HepG2 (cell line): ENCODE results near the gene FAM117A. TPM values are rescaled to one million over a fixed set of nuclear protein-coding genes. Genes with fewer than 3 reads are reported as not detected.

ENCODE experiments used
- FOXC1 ChIP-seq: sonication (generic); formaldehyde crosslinking; IDR thresholded peaks from 2 replicates; pipeline ENCODE4 v1.8.0; 2022; ENCODE audit warnings: mild to moderate bottlenecking, missing genetic modification reagents, borderline replicate concordance
- HMGA1 ChIP-seq: sonication (generic); formaldehyde crosslinking; conservative IDR thresholded peaks from 2 replicates; pipeline ENCODE4 v1.4.0; 2020; ENCODE audit warnings: missing genetic modification reagents
- KAT2B ChIP-seq: fragments of 150-350 bp; IDR thresholded peaks from 2 replicates; pipeline ENCODE4 v1.6.1; 2014; ENCODE audit warnings: low read depth, low read length, borderline replicate concordance
- MTA3 ChIP-seq: sonication (generic); formaldehyde crosslinking; IDR thresholded peaks from 2 replicates; pipeline ENCODE4 v1.4.0; 2020; ENCODE audit warnings: missing genetic modification reagents
- RERE ChIP-seq: IDR thresholded peaks from 2 replicates; pipeline ENCODE4 v1.6.1; 2016; ENCODE audit warnings: low read depth, missing genetic modification reagents, missing compliant biosample characterization
- ZBTB7B ChIP-seq: sonication (generic); formaldehyde crosslinking; IDR thresholded peaks from 2 replicates; pipeline ENCODE4 v1.4.0; 2020; ENCODE audit warnings: missing genetic modification reagents
- ZNF225 ChIP-seq: sonication (generic); formaldehyde crosslinking; IDR thresholded peaks from 2 replicates; pipeline ENCODE4 v1.4.0; 2020; ENCODE audit warnings: mild to moderate bottlenecking, missing genetic modification reagents
- ZNF563 ChIP-seq: sonication (generic); formaldehyde crosslinking; IDR thresholded peaks from 2 replicates; pipeline ENCODE4 v1.8.0; 2022; ENCODE audit warnings: mild to moderate bottlenecking, moderate library complexity, missing genetic modification reagents
- polyA plus RNA-seq, 8 experiments: library from polyadenylated mRNA; depleted of rRNA in 3 of 8; stranded (reverse) in 7 of 8; unstranded in 1 of 8; fragments of >200 nt; fragmentation: Illumina TruSeq in 4 of 8; extraction: Trizol in 4 of 8; gene quantifications; 2 replicates each; pipeline versions ENCODE4 v1.2.1 to v1.2.3, GENCODE V29; 2011 to 2016; ENCODE audit warnings: low read depth in 4 of 8, missing spikeins in 1 of 8, mixed read lengths in 1 of 8; ENCODE audit not compliant: insufficient read depth in 1 of 8
- total RNA-seq, 5 experiments: library from RNA; depleted of rRNA; stranded (reverse); fragments of >200 nt; fragmentation: Illumina TruSeq; extraction: Trizol; gene quantifications; 2 replicates each; pipeline ENCODE4 v1.2.3, GENCODE V29; 2016; ENCODE audit warnings: low read depth in 1 of 5
- TF ChIP-seq, protein P1 (sequence below): sonication (generic); formaldehyde crosslinking; IDR thresholded peaks from 2 replicates; pipeline ENCODE4 v1.5.0; 2020; ENCODE audit warnings: missing genetic modification reagents, mild to moderate bottlenecking, borderline replicate concordance
- TF ChIP-seq, protein P2 (sequence below): sonication (generic); formaldehyde crosslinking; IDR thresholded peaks from 2 replicates; pipeline ENCODE4 v1.8.1; 2023; ENCODE audit warnings: mild to moderate bottlenecking, moderate library complexity, missing genetic modification reagents
- TF ChIP-seq, protein P3 (sequence below): sonication (generic); formaldehyde crosslinking; IDR thresholded peaks from one replicate; pipeline ENCODE4 v1.5.1; 2020; ENCODE audit warnings: mild to moderate bottlenecking, missing genetic modification reagents; ENCODE audit errors: not compliant biosample characterization
- TF ChIP-seq, protein P4 (sequence below): IDR thresholded peaks from 2 replicates; pipeline ENCODE4 v1.6.1; 2012; ENCODE audit warnings: inconsistent platforms

FAM117A gene
- total and polyA plus RNA-seq, 2 of the 13 experiments (the other 11 are each of a cell fraction or from before 2014, with no cell fraction given) = 12.1 to 19.8 TPM

GRCh38 chr17:49677134-49677932 lies 86.6 kb downstream of the FAM117A start (continued):
- TF ChIP-seq, protein P1, sequence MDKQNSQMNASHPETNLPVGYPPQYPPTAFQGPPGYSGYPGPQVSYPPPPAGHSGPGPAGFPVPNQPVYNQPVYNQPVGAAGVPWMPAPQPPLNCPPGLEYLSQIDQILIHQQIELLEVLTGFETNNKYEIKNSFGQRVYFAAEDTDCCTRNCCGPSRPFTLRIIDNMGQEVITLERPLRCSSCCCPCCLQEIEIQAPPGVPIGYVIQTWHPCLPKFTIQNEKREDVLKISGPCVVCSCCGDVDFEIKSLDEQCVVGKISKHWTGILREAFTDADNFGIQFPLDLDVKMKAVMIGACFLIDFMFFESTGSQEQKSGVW (CRISPR knock-in tag) = no peak; the same call in 1 of the 2 replicates
- TF ChIP-seq, protein P2, sequence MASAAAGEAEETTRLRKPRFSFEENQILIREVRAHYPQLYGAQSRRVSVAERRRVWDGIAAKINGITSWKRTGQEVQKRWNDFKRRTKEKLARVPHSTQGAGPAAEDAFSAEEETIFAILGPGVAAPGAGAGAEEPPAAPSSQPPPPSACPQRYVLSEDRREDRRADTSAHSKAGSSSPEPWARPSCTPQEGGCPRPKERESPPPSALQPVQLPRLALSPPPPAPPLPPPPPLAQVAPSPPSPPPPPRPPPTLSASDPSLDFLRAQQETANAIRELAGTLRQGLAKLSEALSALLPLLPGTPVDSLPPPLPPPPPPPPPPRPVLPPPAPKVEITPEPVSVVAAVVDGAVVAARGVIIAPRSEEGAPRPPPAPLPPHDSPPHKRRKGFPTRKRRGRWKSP = no peak; the same call in 1 of the 2 replicates
- TF ChIP-seq, protein P3, sequence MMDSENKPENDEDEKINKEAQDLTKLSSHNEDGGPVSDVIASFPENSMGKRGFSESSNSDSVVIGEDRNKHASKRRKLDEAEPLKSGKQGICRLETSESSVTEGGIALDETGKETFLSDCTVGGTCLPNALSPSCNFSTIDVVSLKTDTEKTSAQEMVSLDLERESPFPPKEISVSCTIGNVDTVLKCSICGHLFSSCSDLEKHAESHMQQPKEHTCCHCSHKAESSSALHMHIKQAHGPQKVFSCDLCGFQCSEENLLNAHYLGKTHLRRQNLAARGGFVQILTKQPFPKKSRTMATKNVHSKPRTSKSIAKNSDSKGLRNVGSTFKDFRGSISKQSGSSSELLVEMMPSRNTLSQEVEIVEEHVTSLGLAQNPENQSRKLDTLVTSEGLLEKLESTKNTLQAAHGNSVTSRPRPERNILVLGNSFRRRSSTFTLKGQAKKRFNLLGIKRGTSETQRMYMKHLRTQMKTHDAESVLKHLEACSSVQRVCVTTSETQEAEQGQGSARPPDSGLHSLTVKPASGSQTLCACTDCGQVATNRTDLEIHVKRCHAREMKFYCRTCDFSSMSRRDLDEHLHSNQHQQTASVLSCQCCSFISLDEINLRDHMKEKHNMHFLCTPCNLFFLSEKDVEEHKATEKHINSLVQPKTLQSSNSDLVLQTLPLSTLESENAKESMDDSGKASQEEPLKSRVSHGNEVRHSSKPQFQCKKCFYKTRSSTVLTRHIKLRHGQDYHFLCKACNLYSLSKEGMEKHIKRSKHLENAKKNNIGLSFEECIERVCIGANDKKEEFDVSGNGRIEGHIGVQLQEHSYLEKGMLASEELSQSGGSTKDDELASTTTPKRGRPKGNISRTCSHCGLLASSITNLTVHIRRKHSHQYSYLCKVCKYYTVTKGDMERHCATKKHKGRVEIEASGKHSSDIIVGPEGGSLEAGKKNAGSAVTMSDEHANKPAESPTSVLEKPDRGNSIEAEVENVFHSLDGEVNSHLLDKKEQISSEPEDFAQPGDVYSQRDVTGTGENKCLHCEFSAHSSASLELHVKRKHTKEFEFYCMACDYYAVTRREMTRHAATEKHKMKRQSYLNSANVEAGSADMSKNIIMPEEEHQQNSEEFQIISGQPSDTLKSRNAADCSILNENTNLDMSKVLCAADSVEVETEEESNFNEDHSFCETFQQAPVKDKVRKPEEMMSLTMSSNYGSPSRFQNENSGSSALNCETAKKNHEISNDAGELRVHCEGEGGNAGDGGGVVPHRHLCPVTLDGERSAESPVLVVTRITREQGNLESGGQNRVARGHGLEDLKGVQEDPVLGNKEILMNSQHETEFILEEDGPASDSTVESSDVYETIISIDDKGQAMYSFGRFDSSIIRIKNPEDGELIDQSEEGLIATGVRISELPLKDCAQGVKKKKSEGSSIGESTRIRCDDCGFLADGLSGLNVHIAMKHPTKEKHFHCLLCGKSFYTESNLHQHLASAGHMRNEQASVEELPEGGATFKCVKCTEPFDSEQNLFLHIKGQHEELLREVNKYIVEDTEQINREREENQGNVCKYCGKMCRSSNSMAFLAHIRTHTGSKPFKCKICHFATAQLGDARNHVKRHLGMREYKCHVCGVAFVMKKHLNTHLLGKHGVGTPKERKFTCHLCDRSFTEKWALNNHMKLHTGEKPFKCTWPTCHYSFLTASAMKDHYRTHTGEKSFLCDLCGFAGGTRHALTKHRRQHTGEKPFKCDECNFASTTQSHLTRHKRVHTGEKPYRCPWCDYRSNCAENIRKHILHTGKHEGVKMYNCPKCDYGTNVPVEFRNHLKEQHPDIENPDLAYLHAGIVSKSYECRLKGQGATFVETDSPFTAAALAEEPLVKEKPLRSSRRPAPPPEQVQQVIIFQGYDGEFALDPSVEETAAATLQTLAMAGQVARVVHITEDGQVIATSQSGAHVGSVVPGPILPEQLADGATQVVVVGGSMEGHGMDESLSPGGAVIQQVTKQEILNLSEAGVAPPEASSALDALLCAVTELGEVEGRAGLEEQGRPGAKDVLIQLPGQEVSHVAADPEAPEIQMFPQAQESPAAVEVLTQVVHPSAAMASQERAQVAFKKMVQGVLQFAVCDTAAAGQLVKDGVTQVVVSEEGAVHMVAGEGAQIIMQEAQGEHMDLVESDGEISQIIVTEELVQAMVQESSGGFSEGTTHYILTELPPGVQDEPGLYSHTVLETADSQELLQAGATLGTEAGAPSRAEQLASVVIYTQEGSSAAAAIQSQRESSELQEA = no peak
- TF ChIP-seq ZNF563 (CRISPR knock-in tag) (no peak), FOXC1 (CRISPR knock-in tag) (no peak), HMGA1 (no peak), KAT2B (no peak), MTA3 (CRISPR knock-in tag) (no peak), RERE (CRISPR knock-in tag) (no peak), ZBTB7B (CRISPR knock-in tag) (0 out of 2 replicates have a peak, but pooled peaks have one; percentile 16), ZNF225 (no peak; the same call in 1 of the 2 replicates)
- TF ChIP-seq, protein P4, sequence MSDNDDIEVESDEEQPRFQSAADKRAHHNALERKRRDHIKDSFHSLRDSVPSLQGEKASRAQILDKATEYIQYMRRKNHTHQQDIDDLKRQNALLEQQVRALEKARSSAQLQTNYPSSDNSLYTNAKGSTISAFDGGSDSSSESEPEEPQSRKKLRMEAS = peak; percentile 80
